Gastrocnemius medialis (tissue), 4 donors: Measurements from ENCODE around the gene ABI3.

Source experiments
- POLR2A ChIP-seq, 2 donors: fragments of 450-650 bp; IDR thresholded peaks; one replicate each; pipeline ENCODE4 v1.6.1; 2017; ENCODE audit warnings: antibody characterized with exemption in 2 of 2, mild to moderate bottlenecking in 2 of 2, moderate library complexity in 2 of 2
- TF ChIP-seq, protein P1 (sequence below), 5 experiments: fragments of 450-650 bp in 3 of 5; fragments of 200-600 bp in 2 of 5; sonication (generic) in 2 of 5; IDR thresholded peaks in 4 of 5; conservative IDR thresholded peaks in 1 of 5; 1 replicate in 4 of 5; 2 replicates in 1 of 5; pipeline ENCODE4 v1.5.1; 2016 to 2019; ENCODE audit warnings: antibody characterized with exemption in 5 of 5, mild to moderate bottlenecking in 3 of 5, moderate library complexity in 3 of 5

DNA sequence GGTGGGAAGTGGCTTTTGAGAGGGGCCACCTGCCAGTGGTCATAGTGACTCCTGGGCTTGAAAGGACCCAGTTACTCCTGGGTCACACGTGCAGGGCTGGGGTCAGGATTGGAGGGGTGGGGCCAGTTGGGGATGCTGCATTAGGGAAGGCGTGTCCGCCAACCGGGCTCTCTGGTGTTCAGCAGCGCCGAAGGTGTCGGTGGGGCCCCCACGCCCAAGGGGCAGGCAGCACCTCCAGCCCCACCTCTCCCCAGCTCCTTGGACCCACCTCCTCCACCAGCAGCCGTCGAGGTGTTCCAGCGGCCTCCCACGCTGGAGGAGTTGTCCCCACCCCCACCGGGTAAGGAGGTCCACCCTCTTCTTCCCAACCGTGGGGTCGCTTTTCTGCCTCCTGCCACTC lies 9.5 kb downstream of the ABI3 start:
- TF ChIP-seq POLR2A (IDR thresholded peaks at IDR 0.05): no peak
- TF ChIP-seq, protein P1, sequence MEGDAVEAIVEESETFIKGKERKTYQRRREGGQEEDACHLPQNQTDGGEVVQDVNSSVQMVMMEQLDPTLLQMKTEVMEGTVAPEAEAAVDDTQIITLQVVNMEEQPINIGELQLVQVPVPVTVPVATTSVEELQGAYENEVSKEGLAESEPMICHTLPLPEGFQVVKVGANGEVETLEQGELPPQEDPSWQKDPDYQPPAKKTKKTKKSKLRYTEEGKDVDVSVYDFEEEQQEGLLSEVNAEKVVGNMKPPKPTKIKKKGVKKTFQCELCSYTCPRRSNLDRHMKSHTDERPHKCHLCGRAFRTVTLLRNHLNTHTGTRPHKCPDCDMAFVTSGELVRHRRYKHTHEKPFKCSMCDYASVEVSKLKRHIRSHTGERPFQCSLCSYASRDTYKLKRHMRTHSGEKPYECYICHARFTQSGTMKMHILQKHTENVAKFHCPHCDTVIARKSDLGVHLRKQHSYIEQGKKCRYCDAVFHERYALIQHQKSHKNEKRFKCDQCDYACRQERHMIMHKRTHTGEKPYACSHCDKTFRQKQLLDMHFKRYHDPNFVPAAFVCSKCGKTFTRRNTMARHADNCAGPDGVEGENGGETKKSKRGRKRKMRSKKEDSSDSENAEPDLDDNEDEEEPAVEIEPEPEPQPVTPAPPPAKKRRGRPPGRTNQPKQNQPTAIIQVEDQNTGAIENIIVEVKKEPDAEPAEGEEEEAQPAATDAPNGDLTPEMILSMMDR (IDR thresholded peaks at IDR 0.05 in 4 of 5, conservative IDR thresholded peaks at IDR 0.05 in 1 of 5): no peak
